SK-N-SH treated with all-trans-retinoic acid at 6 μM for 48 hours (cell line): ENCODE measurements around the gene AP2S1.

Experiments used
- ATAC-seq: fragments of 200-7000 bp; cut with Tn5 transposase; 3 replicates; pipeline ENCODE4 v1.9.1; 2020; ENCODE audit warnings: mild to moderate bottlenecking, moderate library complexity
- ARNTL ChIP-seq: fragments of 450-650 bp; formaldehyde crosslinking; IDR thresholded peaks from 2 replicates; pipeline ENCODE4 v1.5.0; 2020; ENCODE audit warnings: low read depth, mild to moderate bottlenecking, moderate library complexity, borderline replicate concordance
- BACH2 ChIP-seq: fragments of 250-450 bp; sonication (Bioruptor Pico); IDR thresholded peaks from 2 replicates; pipeline ENCODE4 v1.9.0; 2021; ENCODE audit warnings: mild to moderate bottlenecking, borderline replicate concordance
- CSDC2 ChIP-seq: fragments of 250-450 bp; sonication (Bioruptor Pico); IDR thresholded peaks from 2 replicates; pipeline ENCODE4 v1.5.0; 2020; ENCODE audit warnings: mild to moderate bottlenecking, moderate library complexity
- CSRNP3 ChIP-seq: fragments of 250-450 bp; sonication (Bioruptor Pico); IDR thresholded peaks from 2 replicates; pipeline ENCODE4 v1.5.1; 2021; ENCODE audit warnings: mild to moderate bottlenecking, moderate library complexity
- ESRRG ChIP-seq: fragments of 250-450 bp; sonication (Bioruptor Pico); IDR thresholded peaks from 2 replicates; pipeline ENCODE4 v1.6.1; 2021; ENCODE audit warnings: mild to moderate bottlenecking
- GLIS3 ChIP-seq: fragments of 250-450 bp; sonication (Bioruptor Pico); IDR thresholded peaks from 2 replicates; pipeline ENCODE4 v1.5.0; 2020; ENCODE audit warnings: mild to moderate bottlenecking, moderate library complexity
- ISL1 ChIP-seq: fragments of 250-450 bp; sonication (Bioruptor Pico); IDR thresholded peaks from 2 replicates; pipeline ENCODE4 v2.1.2; 2022; ENCODE audit warnings: mild to moderate bottlenecking, moderate library complexity
- OSR1 ChIP-seq: fragments of 250-450 bp; sonication (Bioruptor Pico); IDR thresholded peaks from 2 replicates; pipeline ENCODE4 v1.8.0; 2022; ENCODE audit warnings: moderate library complexity, mild to moderate bottlenecking, inconsistent platforms
- PATZ1 ChIP-seq: fragments of 250-450 bp; sonication (Bioruptor Pico); IDR thresholded peaks from 2 replicates; pipeline ENCODE4 v1.8.0; 2020; ENCODE audit warnings: mild to moderate bottlenecking, moderate library complexity, borderline replicate concordance
- PPARA ChIP-seq: fragments of 250-450 bp; sonication (Bioruptor Pico); IDR thresholded peaks from 2 replicates; pipeline ENCODE4 v1.5.0; 2020; ENCODE audit warnings: mild to moderate bottlenecking, borderline replicate concordance
- SNAI2 ChIP-seq: fragments of 250-450 bp; sonication (Bioruptor Pico); IDR thresholded peaks from 2 replicates; pipeline ENCODE4 v1.5.0; 2020; ENCODE audit warnings: mild to moderate bottlenecking, moderate library complexity
- TCF4 ChIP-seq: fragments of 250-450 bp; sonication (Bioruptor Pico); IDR thresholded peaks from 2 replicates; pipeline ENCODE4 v1.8.0; 2021; ENCODE audit warnings: mild to moderate bottlenecking, moderate library complexity, borderline replicate concordance
- TOX ChIP-seq: fragments of 250-450 bp; sonication (Bioruptor Pico); IDR thresholded peaks from 2 replicates; pipeline ENCODE4 v1.8.0; 2021; ENCODE audit warnings: mild to moderate bottlenecking, moderate library complexity, borderline replicate concordance
- ZC3H10 ChIP-seq: fragments of 250-450 bp; sonication (Bioruptor Pico); IDR thresholded peaks from 2 replicates; pipeline ENCODE4 v1.5.1; 2021; ENCODE audit warnings: mild to moderate bottlenecking, moderate library complexity
- ZFP30 ChIP-seq: fragments of 450-650 bp; formaldehyde crosslinking; IDR thresholded peaks from 2 replicates; pipeline ENCODE4 v1.5.0; 2022; ENCODE audit warnings: mild to moderate bottlenecking, moderate library complexity
- ZNF565 ChIP-seq: fragments of 450-650 bp; formaldehyde crosslinking; conservative IDR thresholded peaks from 2 replicates; pipeline ENCODE4 v1.5.0; 2020; ENCODE audit warnings: low read depth, mild to moderate bottlenecking, moderate library complexity
- ZNF70 ChIP-seq: fragments of 450-650 bp; formaldehyde crosslinking; IDR thresholded peaks from 2 replicates; pipeline ENCODE4 v1.5.0; 2020; ENCODE audit warnings: mild to moderate bottlenecking, moderate library complexity
- ZNF8 ChIP-seq: fragments of 450-650 bp; formaldehyde crosslinking; IDR thresholded peaks from 2 replicates; pipeline ENCODE4 v1.5.0; 2020; ENCODE audit warnings: mild to moderate bottlenecking, moderate library complexity
- TF ChIP-seq, protein P1 (sequence below): fragments of 250-450 bp; sonication (Bioruptor Pico); IDR thresholded peaks from 2 replicates; pipeline ENCODE4 v1.5.1; 2020; ENCODE audit warnings: low read depth, mild to moderate bottlenecking, moderate library complexity
- TF ChIP-seq, protein P2 (sequence below): fragments of 250-450 bp; sonication (Bioruptor Pico); IDR thresholded peaks from 2 replicates; pipeline ENCODE4 v1.8.0; 2021; ENCODE audit warnings: low read depth, mild to moderate bottlenecking, moderate library complexity, borderline replicate concordance

The AP2S1 gene

DNA sequence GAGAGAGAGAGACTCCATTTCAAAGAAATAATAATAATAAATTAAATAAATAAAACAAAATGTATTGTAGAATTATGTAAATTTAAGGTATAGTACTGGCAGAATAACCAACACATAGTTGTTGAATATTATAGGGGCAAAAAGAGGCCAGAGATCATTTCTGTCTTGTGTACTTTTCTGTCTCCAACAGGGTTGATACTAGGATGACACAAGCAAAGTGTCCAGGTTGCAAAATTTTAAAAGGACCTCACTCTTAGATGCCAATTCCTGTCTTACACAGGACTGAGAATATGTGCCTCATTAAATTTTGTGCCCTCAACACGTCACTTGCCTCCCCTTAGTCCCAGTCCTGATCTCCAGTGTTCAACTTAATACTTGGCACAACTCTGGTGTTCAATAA is 2.2 kb upstream of the AP2S1 start (continued):
- TF ChIP-seq GLIS3 (CRISPR knock-in tag) (no peak), BACH2 (CRISPR knock-in tag) (no peak), ARNTL (CRISPR knock-in tag) (no peak), TOX (CRISPR knock-in tag) (no peak), ZNF70 (CRISPR knock-in tag) (no peak), TCF4 (CRISPR knock-in tag) (no peak)

GRCh38 chr19:46849610-46850009 is 1.0 kb downstream of the AP2S1 start:
- no peak for ATAC-seq
- TF ChIP-seq SNAI2 (CRISPR knock-in tag) (no peak), GLIS3 (CRISPR knock-in tag) (no peak), ZNF70 (CRISPR knock-in tag) (no peak), CSDC2 (CRISPR knock-in tag) (no peak), ZNF565 (CRISPR knock-in tag) (no peak), TOX (CRISPR knock-in tag) (no peak), ZNF8 (CRISPR knock-in tag) (no peak), PATZ1 (CRISPR knock-in tag) (no peak), OSR1 (no peak), ZC3H10 (CRISPR knock-in tag) (no peak), PPARA (CRISPR knock-in tag) (no peak), TCF4 (CRISPR knock-in tag) (no peak), CSRNP3 (CRISPR knock-in tag) (no peak), ZFP30 (CRISPR knock-in tag) (no peak), ARNTL (CRISPR knock-in tag) (no peak), ESRRG (no peak), ISL1 (CRISPR knock-in tag) (no peak)
- TF ChIP-seq, protein P1, sequence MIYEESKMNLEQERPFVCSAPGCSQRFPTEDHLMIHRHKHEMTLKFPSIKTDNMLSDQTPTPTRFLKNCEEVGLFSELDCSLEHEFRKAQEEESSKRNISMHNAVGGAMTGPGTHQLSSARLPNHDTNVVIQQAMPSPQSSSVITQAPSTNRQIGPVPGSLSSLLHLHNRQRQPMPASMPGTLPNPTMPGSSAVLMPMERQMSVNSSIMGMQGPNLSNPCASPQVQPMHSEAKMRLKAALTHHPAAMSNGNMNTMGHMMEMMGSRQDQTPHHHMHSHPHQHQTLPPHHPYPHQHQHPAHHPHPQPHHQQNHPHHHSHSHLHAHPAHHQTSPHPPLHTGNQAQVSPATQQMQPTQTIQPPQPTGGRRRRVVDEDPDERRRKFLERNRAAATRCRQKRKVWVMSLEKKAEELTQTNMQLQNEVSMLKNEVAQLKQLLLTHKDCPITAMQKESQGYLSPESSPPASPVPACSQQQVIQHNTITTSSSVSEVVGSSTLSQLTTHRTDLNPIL (CRISPR knock-in tag): no peak
- TF ChIP-seq, all 23 proteins: peak for 0

DNA sequence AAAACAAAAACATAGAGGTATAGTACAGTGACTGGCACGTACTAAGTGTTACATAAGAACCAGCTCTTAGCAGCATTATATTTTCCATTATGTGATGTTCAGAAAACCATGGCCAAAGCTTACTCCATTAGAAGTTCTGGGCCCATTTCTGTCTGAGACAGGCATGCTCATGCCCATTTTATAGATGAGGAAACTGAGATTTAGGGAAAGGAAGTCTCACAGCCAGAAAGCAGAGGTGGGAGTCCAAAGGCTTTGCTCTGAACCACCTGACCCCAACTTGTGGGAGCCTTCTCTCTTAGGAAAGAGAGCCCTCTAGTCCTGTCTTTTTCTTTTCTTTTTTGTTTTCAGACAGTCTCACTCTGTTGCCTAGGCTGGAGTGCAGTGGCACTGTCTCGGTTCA is 2.3 kb downstream of the AP2S1 start:
- ATAC-seq: no peak
- TF ChIP-seq, protein P2, sequence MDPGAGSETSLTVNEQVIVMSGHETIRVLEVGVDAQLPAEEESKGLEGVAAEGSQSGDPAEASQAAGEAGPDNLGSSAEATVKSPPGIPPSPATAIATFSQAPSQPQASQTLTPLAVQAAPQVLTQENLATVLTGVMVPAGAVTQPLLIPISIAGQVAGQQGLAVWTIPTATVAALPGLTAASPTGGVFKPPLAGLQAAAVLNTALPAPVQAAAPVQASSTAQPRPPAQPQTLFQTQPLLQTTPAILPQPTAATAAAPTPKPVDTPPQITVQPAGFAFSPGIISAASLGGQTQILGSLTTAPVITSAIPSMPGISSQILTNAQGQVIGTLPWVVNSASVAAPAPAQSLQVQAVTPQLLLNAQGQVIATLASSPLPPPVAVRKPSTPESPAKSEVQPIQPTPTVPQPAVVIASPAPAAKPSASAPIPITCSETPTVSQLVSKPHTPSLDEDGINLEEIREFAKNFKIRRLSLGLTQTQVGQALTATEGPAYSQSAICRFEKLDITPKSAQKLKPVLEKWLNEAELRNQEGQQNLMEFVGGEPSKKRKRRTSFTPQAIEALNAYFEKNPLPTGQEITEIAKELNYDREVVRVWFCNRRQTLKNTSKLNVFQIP (CRISPR knock-in tag): no peak
- TF ChIP-seq ZC3H10 (CRISPR knock-in tag) (no peak), CSDC2 (CRISPR knock-in tag) (no peak)

- ATAC-seq: no peak
- TF ChIP-seq ZC3H10 (CRISPR knock-in tag) (no peak), CSRNP3 (CRISPR knock-in tag) (no peak), PPARA (CRISPR knock-in tag) (no peak), ARNTL (CRISPR knock-in tag) (no peak), GLIS3 (CRISPR knock-in tag) (no peak), TCF4 (CRISPR knock-in tag) (no peak), ZFP30 (CRISPR knock-in tag) (no peak), ZNF565 (CRISPR knock-in tag) (no peak), ISL1 (CRISPR knock-in tag) (no peak), SNAI2 (CRISPR knock-in tag) (no peak)
Observed at GRCh38 chr19:46847528-46847927, 3.1 kb downstream of the AP2S1 start.
